Right ventricle myocardium inferior (tissue), 1 donor: Measurements from ENCODE around the gene USO1. TPM values are rescaled to one million over a fixed set of nuclear protein-coding genes. Genes with fewer than 3 reads are reported as not detected.
"Not testable (repeated sequence)": the region's sequence is repeated elsewhere in the genome, so short reads cannot be mapped to it uniquely, and the experiment has no call there.

Experiments
- ATAC-seq: fragments of 200-7000 bp; cut with Tn5 transposase; one replicate; pipeline ENCODE4 v1.9.1; 2020; ENCODE audit warnings: mild to moderate bottlenecking, moderate library complexity
- DNase-seq: peaks from one replicate; pipeline ENCODE4 v3.0.0; 2021; ENCODE audit errors: missing footprints
- intact Hi-C: fragments of 100-400 bp; cut with DNase I; formaldehyde crosslinking; loops from one replicate; pipeline ENCODE4 v1.11.0; 2022
- long read RNA-seq: library from polyadenylated mRNA; unstranded; transcript quantifications from one replicate; pipeline ENCODE4 v2.0.0, GENCODE V29; 2021
- total RNA-seq: library from RNA; stranded (reverse); fragmentation: NEBNext Ultra II Directional; extraction: Animal tissue kit (Norgen Biotek cat#: 25700); gene quantifications from one replicate; pipeline ENCODE4 v1.2.1, GENCODE V29; 2021
- donor health status: DM: no; HTN: yes; CAD: no; lungs with severe emphysema.

USO1 gene
- 85.0 TPM for total RNA-seq
- long read RNA-seq, full-length matches to known transcripts: 15 of 36 reads
- long read RNA-seq, partial matches to known transcripts: 4 of 36 reads
- long read RNA-seq, other reads (novel, unspliced or antisense): 17 of 36 reads

- peak; percentile 99 for DNase-seq
- ATAC-seq: peak; percentile 99
- intact Hi-C loops: loop anchor here (1.0 to 10.0 kb wide), 2 partner anchors 51 to 121 kb away; partner anchors contain the start of gene G3BP2
These were observed at the start of gene USO1 for GRCh38 chr4:75724066-75724866. TSS of gene USO1 (plus strand) at chr4:75724577. CDS start at chr4:75724820, 243 bp downstream.

- ATAC-seq: no peak
- intact Hi-C loops: no loop called here
- no peak for DNase-seq
These were observed 49.3 kb upstream of the USO1 start for GRCh38 chr4:75675004-75675531.

GRCh38 chr4:75678473-75678872 is 45.9 kb upstream of the USO1 start:
- ATAC-seq (no peak), DNase-seq (no peak)
- intact Hi-C loops: no loop called here

- ATAC-seq (no peak), DNase-seq (no peak)
- intact Hi-C loops: no loop called here
These were observed 45.4 kb upstream of the USO1 start for GRCh38 chr4:75678965-75679364.

- intact Hi-C loops: no loop called here
- ATAC-seq (no peak), DNase-seq (no peak)
These were observed 44.4 kb upstream of the USO1 start for GRCh38 chr4:75679876-75680575.

- DNase-seq: no peak
- intact Hi-C loops: no loop called here
- ATAC-seq: no peak
These were observed 40.8 kb upstream of the USO1 start for GRCh38 chr4:75683482-75684155.

GRCh38 chr4:75685546-75686189 is 38.7 kb upstream of the USO1 start:
- DNase-seq (no peak), ATAC-seq (peak; percentile 57)
- intact Hi-C loops: no loop called here

- intact Hi-C loops: no loop called here
- no peak for DNase-seq
- ATAC-seq: no peak
These were observed 38.0 kb upstream of the USO1 start for GRCh38 chr4:75686346-75686745.

GRCh38 chr4:75687125-75687524 is 37.3 kb upstream of the USO1 start:
- intact Hi-C loops, ATAC-seq, DNase-seq: not testable (repeated sequence)

- DNase-seq, ATAC-seq, intact Hi-C loops: not testable (repeated sequence)
These were observed 32.3 kb upstream of the USO1 start for GRCh38 chr4:75692066-75692465.

- intact Hi-C loops: no loop called here
- DNase-seq (no peak), ATAC-seq (peak; percentile 88)
These were observed 28.3 kb upstream of the USO1 start for GRCh38 chr4:75696071-75696470.

- DNase-seq (no peak), ATAC-seq (no peak)
- intact Hi-C loops: no loop called here
These were observed 27.8 kb upstream of the USO1 start for GRCh38 chr4:75696581-75696980.

- intact Hi-C loops: no loop called here
- ATAC-seq: no peak
These were observed 26.0 kb upstream of the USO1 start for GRCh38 chr4:75698162-75698962.

GRCh38 chr4:75698963-75699228 is 25.5 kb upstream of the USO1 start:
- DNase-seq: no peak
- no peak for ATAC-seq
- intact Hi-C loops: no loop called here

More at GRCh38 chr4:75698162-75698962, 26.0 kb upstream of the USO1 start:
- no peak for DNase-seq

- no peak for ATAC-seq
- intact Hi-C loops: no loop called here
- DNase-seq: no peak
These were observed 25.1 kb upstream of the USO1 start for GRCh38 chr4:75699299-75699698.

- ATAC-seq (no peak), DNase-seq (no peak)
- intact Hi-C loops: no loop called here
These were observed 21.4 kb upstream of the USO1 start for GRCh38 chr4:75702919-75703411.

GRCh38 chr4:75705198-75705977 is 19.0 kb upstream of the USO1 start:
- DNase-seq (no peak), ATAC-seq (no peak)
- intact Hi-C loops: no loop called here
